Loucy (cell line): Measurements from ENCODE around the gene RUVBL1.

Experiments
- H2AFZ ChIP-seq: fragments of 200-600 bp; sonication (generic); 2 replicates; pipeline ENCODE4 v1.6.0; 2016; ENCODE audit warnings: antibody characterized with exemption, mild to moderate bottlenecking, low read length, moderate library complexity
- H3F3A ChIP-seq: fragments of 200-600 bp; 2 replicates; pipeline ENCODE4 v1.6.0; 2016; ENCODE audit warnings: antibody characterized with exemption, low read depth, mild to moderate bottlenecking
- H3K27me3 ChIP-seq: fragments of 200-600 bp; sonication (generic); 2 replicates; pipeline ENCODE4 v1.6.1; 2014; ENCODE audit warnings: low read length, mild to moderate bottlenecking; ENCODE audit not compliant: insufficient read depth, poor library complexity, severe bottlenecking
- H3K36me3 ChIP-seq: fragments of 200-600 bp; sonication (generic); 2 replicates; pipeline ENCODE4 v1.6.1; 2016; ENCODE audit warnings: low read length; ENCODE audit not compliant: insufficient read depth
- H3K4me1 ChIP-seq: fragments of 200-600 bp; sonication (generic); 2 replicates; pipeline ENCODE4 v1.5.1; 2014; ENCODE audit warnings: low read length, mild to moderate bottlenecking; ENCODE audit not compliant: insufficient read depth, poor library complexity, severe bottlenecking
- H3K4me2 ChIP-seq: fragments of 200-600 bp; sonication (generic); 2 replicates; pipeline ENCODE4 v1.6.0; 2014; ENCODE audit warnings: antibody characterized with exemption, low read length, low read depth, mild to moderate bottlenecking; ENCODE audit not compliant: poor library complexity, severe bottlenecking
- H3K4me3 ChIP-seq: fragments of 200-600 bp; sonication (generic); 2 replicates; pipeline ENCODE4 v1.5.1; 2014; ENCODE audit warnings: low read length, mild to moderate bottlenecking, mixed read lengths; ENCODE audit not compliant: poor library complexity, severe bottlenecking
- H3K79me2 ChIP-seq: fragments of 200-600 bp; sonication (generic); 2 replicates; pipeline ENCODE4 v1.6.1; 2014; ENCODE audit warnings: low read length; ENCODE audit not compliant: insufficient read depth
- H3K9ac ChIP-seq: fragments of 200-600 bp; sonication (generic); 2 replicates; pipeline ENCODE4 v1.6.0; 2014; ENCODE audit warnings: mild to moderate bottlenecking, low read depth, low read length, moderate library complexity; ENCODE audit not compliant: poor library complexity, severe bottlenecking
- H3K9me2 ChIP-seq: fragments of 200-600 bp; sonication (generic); replicated peaks from 2 replicates; pipeline ENCODE4 v1.6.1; 2016; ENCODE audit warnings: low read depth, low read length, mixed read lengths
- H3K9me3 ChIP-seq: fragments of 200-600 bp; sonication (generic); 2 replicates; pipeline ENCODE4 v1.6.1; 2014; ENCODE audit warnings: mild to moderate bottlenecking, antibody characterized with exemption, low read length, low read depth; ENCODE audit not compliant: insufficient read depth
- H4K20me1 ChIP-seq: fragments of 200-600 bp; sonication (generic); 2 replicates; pipeline ENCODE4 v1.6.0; 2014; ENCODE audit warnings: antibody characterized with exemption, low read length, mild to moderate bottlenecking; ENCODE audit not compliant: insufficient read depth, poor library complexity, severe bottlenecking
- EZH2phosphoT487 ChIP-seq: fragments of 200-600 bp; IDR thresholded peaks from 2 replicates; pipeline ENCODE4 v1.6.1; 2018; ENCODE audit warnings: antibody characterized with exemption, mild to moderate bottlenecking, moderate library complexity, borderline replicate concordance
- TF ChIP-seq, protein P1 (sequence below): fragments of 200-600 bp; sonication (generic); conservative IDR thresholded peaks from 2 replicates; pipeline ENCODE4 v1.5.1; 2014; ENCODE audit warnings: mild to moderate bottlenecking, antibody characterized with exemption, low read length

Gene RUVBL1

DNA sequence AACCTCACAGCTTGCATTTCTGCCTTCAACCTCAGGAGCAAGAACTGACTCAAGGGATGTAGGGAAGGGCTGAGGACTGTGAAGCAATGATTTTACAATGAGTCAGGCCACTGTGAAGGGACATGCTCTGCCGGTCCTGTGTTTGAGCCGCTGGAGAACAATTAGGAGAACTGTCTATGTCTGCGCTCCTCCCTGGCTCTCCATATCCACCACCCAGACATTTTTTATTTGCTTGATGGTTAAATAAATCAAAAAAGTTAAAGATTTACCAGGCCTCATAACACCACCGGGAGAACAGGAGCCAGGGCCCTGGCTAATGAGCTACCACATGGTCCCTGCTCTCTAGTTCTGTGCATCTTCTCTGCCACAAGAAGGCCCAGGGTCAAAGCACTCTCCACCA is 41.8 kb downstream of the RUVBL1 start:
- H3F3A ChIP-seq: no peaks in the 10 kb centered on the region
- H3K4me3 ChIP-seq: no peak overlapping the region
- H3K9me3 ChIP-seq: no peaks in the 10 kb centered on the region
- H2AFZ ChIP-seq: no peak overlapping the region
- no peaks in the 10 kb centered on the region for H3K79me2 ChIP-seq
- H3K4me2 ChIP-seq: no peak overlapping the region
- TF ChIP-seq EZH2phosphoT487: no peak
- TF ChIP-seq, protein P1, sequence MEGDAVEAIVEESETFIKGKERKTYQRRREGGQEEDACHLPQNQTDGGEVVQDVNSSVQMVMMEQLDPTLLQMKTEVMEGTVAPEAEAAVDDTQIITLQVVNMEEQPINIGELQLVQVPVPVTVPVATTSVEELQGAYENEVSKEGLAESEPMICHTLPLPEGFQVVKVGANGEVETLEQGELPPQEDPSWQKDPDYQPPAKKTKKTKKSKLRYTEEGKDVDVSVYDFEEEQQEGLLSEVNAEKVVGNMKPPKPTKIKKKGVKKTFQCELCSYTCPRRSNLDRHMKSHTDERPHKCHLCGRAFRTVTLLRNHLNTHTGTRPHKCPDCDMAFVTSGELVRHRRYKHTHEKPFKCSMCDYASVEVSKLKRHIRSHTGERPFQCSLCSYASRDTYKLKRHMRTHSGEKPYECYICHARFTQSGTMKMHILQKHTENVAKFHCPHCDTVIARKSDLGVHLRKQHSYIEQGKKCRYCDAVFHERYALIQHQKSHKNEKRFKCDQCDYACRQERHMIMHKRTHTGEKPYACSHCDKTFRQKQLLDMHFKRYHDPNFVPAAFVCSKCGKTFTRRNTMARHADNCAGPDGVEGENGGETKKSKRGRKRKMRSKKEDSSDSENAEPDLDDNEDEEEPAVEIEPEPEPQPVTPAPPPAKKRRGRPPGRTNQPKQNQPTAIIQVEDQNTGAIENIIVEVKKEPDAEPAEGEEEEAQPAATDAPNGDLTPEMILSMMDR: no peak
- H3K9ac ChIP-seq: no peak overlapping the region
- no peaks in the 10 kb centered on the region for H4K20me1 ChIP-seq
- H3K9me2 ChIP-seq: no peaks in the 10 kb centered on the region
- H3K36me3 ChIP-seq: peaks cover 61% of the 10 kb centered on the region; the same call in 1 of the 2 replicates
- H3K27me3 ChIP-seq: no peaks in the 10 kb centered on the region
- no peaks in the 10 kb centered on the region for H3K4me1 ChIP-seq

DNA sequence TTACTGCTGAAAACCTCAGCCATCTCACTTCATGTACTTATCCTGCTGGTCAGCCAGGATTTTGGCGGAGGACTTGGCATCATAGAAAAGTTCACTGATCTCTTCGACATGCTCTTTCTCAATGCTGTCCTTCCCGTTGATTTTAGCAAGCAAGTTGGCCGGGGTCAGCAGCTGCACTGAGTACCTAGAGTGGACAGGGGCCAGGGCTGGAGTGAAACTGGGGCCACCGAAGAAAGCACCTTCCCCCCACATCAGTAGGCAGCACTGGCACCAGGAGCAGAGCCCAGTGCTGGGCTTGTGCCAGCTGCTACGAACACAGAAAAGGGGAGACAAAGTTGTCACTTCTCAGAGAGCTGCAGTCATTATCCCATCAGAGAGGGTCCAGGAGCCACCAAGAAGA is 42.4 kb downstream of the RUVBL1 start:
- Histone ChIP-seq H2AFZ (no peak overlapping the region), H3F3A (no peaks in the 10 kb centered on the region), H4K20me1 (no peaks in the 10 kb centered on the region), H3K4me2 (no peak overlapping the region), H3K36me3 (peaks cover 56% of the 10 kb centered on the region; the same call in 1 of the 2 replicates), H3K79me2 (no peaks in the 10 kb centered on the region), H3K4me3 (no peak overlapping the region), H3K9ac (no peak overlapping the region), H3K27me3 (no peaks in the 10 kb centered on the region), H3K4me1 (no peaks in the 10 kb centered on the region), H3K9me2 (no peaks in the 10 kb centered on the region), H3K9me3 (no peaks in the 10 kb centered on the region)
- TF ChIP-seq EZH2phosphoT487: no peak
- TF ChIP-seq, protein P1: no peak

DNA sequence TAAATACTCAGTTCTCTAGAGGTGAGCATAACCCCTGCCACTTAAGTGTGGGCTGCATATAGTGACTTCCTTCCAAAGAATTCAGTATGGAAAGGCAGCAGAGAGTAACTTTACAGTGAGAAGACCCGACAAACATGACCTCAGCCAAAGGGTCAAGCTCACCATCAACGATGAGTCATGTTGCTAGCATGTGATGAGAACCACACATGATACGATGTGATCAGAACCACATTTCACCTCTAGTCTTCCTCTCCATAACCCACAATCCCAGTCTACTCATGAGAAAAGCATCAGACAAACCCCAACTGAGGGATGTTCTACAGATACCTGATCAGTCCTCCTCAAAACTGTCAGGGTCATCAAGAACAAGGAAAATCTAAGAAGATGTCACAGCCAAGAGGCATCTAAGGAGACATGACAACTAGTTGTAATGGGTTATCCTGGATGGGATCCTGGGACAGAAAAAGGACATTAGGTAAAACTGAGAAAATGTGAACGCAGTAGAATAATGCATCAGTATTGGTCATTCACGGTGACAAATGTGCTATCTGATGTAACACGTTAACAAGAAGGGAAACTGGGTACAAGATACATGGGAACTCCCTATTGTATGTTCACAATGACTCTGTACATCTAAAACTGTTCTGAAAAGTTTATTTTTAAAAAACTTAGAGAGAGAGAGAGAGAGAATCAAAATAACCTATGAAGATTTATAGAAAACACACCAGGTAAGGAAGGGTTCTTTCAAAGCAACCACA is 43.1 kb downstream of the RUVBL1 start:
- Histone ChIP-seq H3K4me1 (no peaks in the 10 kb centered on the region), H3K27me3 (no peaks in the 10 kb centered on the region), H3K9me3 (no peaks in the 10 kb centered on the region), H3K9me2 (no peaks in the 10 kb centered on the region), H3F3A (no peaks in the 10 kb centered on the region), H3K36me3 (peaks cover 56% of the 10 kb centered on the region; the same call in 1 of the 2 replicates), H3K4me3 (no peak overlapping the region), H3K4me2 (no peak overlapping the region), H2AFZ (no peak overlapping the region), H3K79me2 (no peaks in the 10 kb centered on the region), H3K9ac (no peak overlapping the region), H4K20me1 (no peaks in the 10 kb centered on the region)
- no peak for TF ChIP-seq EZH2phosphoT487
- TF ChIP-seq, protein P1: no peak
